ENCODE results near the gene TTC9B. TPM values are rescaled to one million over a fixed set of nuclear protein-coding genes. Genes with fewer than 3 reads are reported as not detected.

The TTC9B gene
- total and polyA plus RNA-seq, 2 of the 4 experiments (the other 2 are of a cell fraction), result not detected

DNA sequence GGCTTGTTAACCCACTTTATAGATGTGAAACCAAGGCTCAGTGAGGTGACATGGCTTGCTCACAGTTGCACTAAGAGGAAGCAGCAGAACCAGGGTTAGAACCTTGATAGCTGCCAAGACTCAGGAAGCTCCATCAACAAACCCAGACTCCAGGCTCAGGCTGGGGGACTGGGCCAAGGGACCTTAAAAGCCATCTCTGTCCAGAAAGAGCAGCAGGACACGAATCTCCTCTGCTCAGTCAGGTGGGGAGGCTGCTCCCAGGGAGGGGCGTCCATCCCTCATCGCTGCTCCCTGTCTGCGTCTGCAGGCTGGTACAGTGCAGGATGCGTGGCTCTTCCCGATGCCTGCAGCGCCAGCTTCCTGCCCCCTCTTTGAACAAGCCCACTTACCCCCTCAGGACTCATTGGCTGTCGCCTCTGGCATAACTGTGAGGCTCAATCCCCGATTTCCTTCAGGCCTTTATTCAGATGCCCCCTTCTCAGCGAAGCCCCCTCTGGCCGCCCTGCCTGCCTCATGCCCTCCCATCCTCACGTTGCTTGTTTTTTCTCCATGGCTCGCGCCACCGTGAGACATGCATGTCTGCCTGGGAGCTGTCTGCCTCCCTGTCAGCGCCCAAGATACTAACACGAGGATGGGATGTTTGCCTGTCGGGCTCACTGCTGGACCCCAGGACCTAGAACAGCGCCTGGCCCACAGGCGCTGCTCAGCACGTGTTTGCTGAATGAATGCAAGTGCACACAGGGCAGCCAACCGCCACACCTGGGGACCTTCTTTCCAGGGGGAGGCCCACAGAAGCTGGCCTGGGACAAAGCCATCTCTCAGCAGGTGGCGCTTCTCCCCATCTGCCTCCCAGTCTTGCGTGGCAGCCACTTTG is 45.5 kb upstream of the TTC9B start:
- Histone ChIP-seq H3K4me2 (ENCODE audit: low read depth, low read length) (no peak overlapping the region), H3K9me1 (ENCODE audit: insufficient read depth, low read length) (peaks cover 21% of the 10 kb centered on the region), H3K56ac (ENCODE audit: extremely low read depth, insufficient read depth, low read length) (no peak overlapping the region), H2BK120ac (ENCODE audit: low read depth, low read length) (no peak overlapping the region), H3K4me1 (ENCODE audit: control insufficient read depth, insufficient read depth, low read length) (peaks cover 5% of the 10 kb centered on the region), H3K4ac (ENCODE audit: low read depth, low read length) (no peak overlapping the region), H4K20me1 (ENCODE audit: insufficient read depth, low read length) (peaks cover 73% of the 10 kb centered on the region), H2AFZ (replicated peaks; ENCODE audit: low read length, poor library complexity) (no peak overlapping the region), H3K27ac (ENCODE audit: insufficient read depth, low read length) (no peak overlapping the region), H3K79me1 (ENCODE audit: low read depth in 1 of 2, low read length in 2 of 2) (peaks cover 19 to 86% of the 10 kb centered on the region in 2 experiments), H4K91ac (ENCODE audit: insufficient read depth, low read depth, low read length) (no peak overlapping the region), H3K4me3 (ENCODE audit: insufficient read depth, low read depth, low read length) (no peak overlapping the region), H2BK5ac (ENCODE audit: low read depth, low read length, poor library complexity, severe bottlenecking) (no peak overlapping the region), H3K9me3 (ENCODE audit: control insufficient read depth, insufficient read depth, low read length) (no peaks in the 10 kb centered on the region), H2BK15ac (ENCODE audit: low read depth, low read length) (no peak overlapping the region), H2AK5ac (ENCODE audit: low read depth, low read length) (no peak overlapping the region), H3K18ac (ENCODE audit: low read depth, low read length) (no peak overlapping the region), H4K5ac (ENCODE audit: low read depth, low read length) (no peak overlapping the region), H3K9ac (ENCODE audit: low read depth, low read length) (no peak overlapping the region), H3K36me3 (ENCODE audit: control insufficient read depth, insufficient read depth, low read length) (peaks cover 24% of the 10 kb centered on the region), H3K23ac (ENCODE audit: low read depth, low read length) (no peak overlapping the region), H3K14ac (replicated peaks; ENCODE audit: low read depth, low read length) (no peak overlapping the region), H3K27me3 (ENCODE audit: control insufficient read depth, insufficient read depth, low read length) (no peaks in the 10 kb centered on the region), H2BK20ac (ENCODE audit: low read depth, low read length) (no peak overlapping the region), H2AK9ac (replicated peaks; ENCODE audit: low read depth, low read length, poor library complexity) (no peak overlapping the region), H4K8ac (ENCODE audit: low read depth in 2 of 2, low read length in 2 of 2) (no peak overlapping the region)
- 90% methylated on average over 20 of the region's 24 CpGs; no CpG with 5 or more reads in 1 of the 2 experiments for WGBS, 2 experiments (ENCODE audit: extremely low coverage in 2 of 2, insufficient read length in 1 of 2)
- CTCF ChIA-PET, result no interaction called here
- no peak for DNase-seq
- no TSS peak for BruUV-seq (replicated peaks)
- ATAC-seq (ENCODE audit: low read depth), result no peak
- POLR2A ChIA-PET (ENCODE audit: unreplicated experiment), result no interaction called here
- TF ChIP-seq, protein P1, sequence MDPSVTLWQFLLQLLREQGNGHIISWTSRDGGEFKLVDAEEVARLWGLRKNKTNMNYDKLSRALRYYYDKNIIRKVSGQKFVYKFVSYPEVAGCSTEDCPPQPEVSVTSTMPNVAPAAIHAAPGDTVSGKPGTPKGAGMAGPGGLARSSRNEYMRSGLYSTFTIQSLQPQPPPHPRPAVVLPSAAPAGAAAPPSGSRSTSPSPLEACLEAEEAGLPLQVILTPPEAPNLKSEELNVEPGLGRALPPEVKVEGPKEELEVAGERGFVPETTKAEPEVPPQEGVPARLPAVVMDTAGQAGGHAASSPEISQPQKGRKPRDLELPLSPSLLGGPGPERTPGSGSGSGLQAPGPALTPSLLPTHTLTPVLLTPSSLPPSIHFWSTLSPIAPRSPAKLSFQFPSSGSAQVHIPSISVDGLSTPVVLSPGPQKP (IDR thresholded peaks at IDR 0.05; ENCODE audit: borderline replicate concordance, low read depth, low read length), result no peak
- TF ChIP-seq, protein P2, sequence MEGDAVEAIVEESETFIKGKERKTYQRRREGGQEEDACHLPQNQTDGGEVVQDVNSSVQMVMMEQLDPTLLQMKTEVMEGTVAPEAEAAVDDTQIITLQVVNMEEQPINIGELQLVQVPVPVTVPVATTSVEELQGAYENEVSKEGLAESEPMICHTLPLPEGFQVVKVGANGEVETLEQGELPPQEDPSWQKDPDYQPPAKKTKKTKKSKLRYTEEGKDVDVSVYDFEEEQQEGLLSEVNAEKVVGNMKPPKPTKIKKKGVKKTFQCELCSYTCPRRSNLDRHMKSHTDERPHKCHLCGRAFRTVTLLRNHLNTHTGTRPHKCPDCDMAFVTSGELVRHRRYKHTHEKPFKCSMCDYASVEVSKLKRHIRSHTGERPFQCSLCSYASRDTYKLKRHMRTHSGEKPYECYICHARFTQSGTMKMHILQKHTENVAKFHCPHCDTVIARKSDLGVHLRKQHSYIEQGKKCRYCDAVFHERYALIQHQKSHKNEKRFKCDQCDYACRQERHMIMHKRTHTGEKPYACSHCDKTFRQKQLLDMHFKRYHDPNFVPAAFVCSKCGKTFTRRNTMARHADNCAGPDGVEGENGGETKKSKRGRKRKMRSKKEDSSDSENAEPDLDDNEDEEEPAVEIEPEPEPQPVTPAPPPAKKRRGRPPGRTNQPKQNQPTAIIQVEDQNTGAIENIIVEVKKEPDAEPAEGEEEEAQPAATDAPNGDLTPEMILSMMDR (conservative IDR thresholded peaks at IDR 0.05; ENCODE audit: low read depth, low read length), result no peak
- TF ChIP-seq RAD21 (IDR thresholded peaks at IDR 0.05; ENCODE audit: low read length) (no peak), BHLHE40 (IDR thresholded peaks at IDR 0.05; ENCODE audit: low read depth, low read length) (no peak), RFX5 (IDR thresholded peaks at IDR 0.05; ENCODE audit: low read depth, low read length) (no peak), RCOR1 (IDR thresholded peaks at IDR 0.05; ENCODE audit: insufficient replicate concordance, low read length) (no peak)
- intact Hi-C loops (cut with micrococcal nuclease), result no loop called here
- in situ Hi-C loops (cut with MboI; ENCODE audit: low sequenced_read_pairs), result no loop called here
- dilution Hi-C loops (cut with HindIII; ENCODE audit: low sequenced_read_pairs, unreplicated experiment), result no loop called here
